Ovary (tissue), 9 donors: ENCODE results near the gene PTMS. TPM values are rescaled to one million over a fixed set of nuclear protein-coding genes. Genes with fewer than 3 reads are reported as not detected.

Experiments
- DNase-seq, 5 donors: peaks; one replicate each; pipeline ENCODE4 v3.0.0-alpha.2; 2019 to 2020
- H3K27ac ChIP-seq, 2 donors: fragments of 200-600 bp; one replicate each; pipeline versions ENCODE4 v1.5.1 to v1.8.0; 2019 to 2022
- H3K27me3 ChIP-seq: fragments of 200-600 bp; one replicate; pipeline ENCODE4 v1.8.0; 2022
- H3K36me3 ChIP-seq: fragments of 200-600 bp; sonication (generic); one replicate; pipeline ENCODE4 v1.5.1; 2019
- H3K4me1 ChIP-seq: one replicate; pipeline ENCODE4 v1.8.1; 2013; ENCODE audit warnings: mild to moderate bottlenecking, moderate library complexity; ENCODE audit not compliant: insufficient read depth
- H3K4me3 ChIP-seq: fragments of 200-600 bp; sonication (generic); one replicate; pipeline ENCODE4 v1.5.1; 2017
- H3K9me3 ChIP-seq, 2 donors: fragments of 200-600 bp in 1 of 2; sonication (generic) in 1 of 2; one replicate each; pipeline versions ENCODE4 v1.5.1 to v1.8.1; 2013 to 2019; ENCODE audit warnings: mild to moderate bottlenecking in 1 of 2, moderate library complexity in 1 of 2
- CTCF ChIP-seq, 3 donors: fragments of 450-650 bp in 2 of 3; fragments of 200-600 bp in 1 of 3; IDR thresholded peaks; one replicate each; pipeline versions ENCODE4 v1.5.1 to v1.8.0; 2016 to 2022; ENCODE audit warnings: antibody characterized with exemption in 3 of 3, mild to moderate bottlenecking in 1 of 3
- EP300 ChIP-seq: sonication (generic); formaldehyde crosslinking; IDR thresholded peaks from one replicate; pipeline ENCODE4 v1.6.1; 2017; ENCODE audit warnings: antibody characterized with exemption
- POLR2A ChIP-seq: fragments of 450-650 bp; IDR thresholded peaks from one replicate; pipeline ENCODE4 v1.6.1; 2017; ENCODE audit warnings: antibody characterized with exemption, mild to moderate bottlenecking, moderate library complexity
- WGBS, 3 donors: extraction: QIAGEN DNeasy Blood & Tissue Kit in 1 of 3; methylation state at CpG; one replicate each; pipeline versions ENCODE4 v1.1.5 to v1.1.7; 2013 to 2017; 5-methylcytosine and 5-hydroxymethylcytosine counted together
- intact Hi-C, 4 donors: fragments of 100-400 bp; cut with DNase I; formaldehyde crosslinking; loops; one replicate each; pipeline versions ENCODE4 v1.11.0 to v1.15.1; 2022 to 2023
- polyA plus RNA-seq, 2 donors: library from polyadenylated mRNA; stranded (reverse); fragments of 200-250 nt in 1 of 2; fragments of 350-450 nt in 1 of 2; fragmentation: Illumina TruSeq in 1 of 2; extraction: RNeasy Lipid Tissue Mini Kit (QIAGEN cat#74804) in 1 of 2; gene quantifications; one replicate each; pipeline ENCODE4 v1.2.3, GENCODE V29; 2013 to 2014
- total RNA-seq, 7 donors: library from RNA; depleted of rRNA in 2 of 7; stranded (reverse); fragments of >200 nt in 2 of 7; fragmentation: NEBNext Ultra II Directional in 3 of 7; extraction: Animal tissue kit (Norgen Biotek cat#: 25700) in 3 of 7; gene quantifications; one replicate each; pipeline versions ENCODE4 v1.1.0 to v1.2.4, GENCODE V29; 2016 to 2023
- donor health status: DM: no; HTN: no; CAD: no; lungs with moderate emphysema.
- donor health status: DM: no; HTN: no; CAD: no.
- donor health status: Bipolar disorder and iron deficiency.
- donor health status: DM: yes; HTN: yes; CAD: no.
- donor health status: DM: no; HTN: no; CAD: no.
- donor health status: DM: yes; HTN: yes; CAD: no.

The PTMS gene
- total and polyA plus RNA-seq, 9 donors, result 100 to 1,013 (median 576) TPM

GRCh38 chr12:6783828-6784227, 17.7 kb downstream of the PTMS start:
- H3K36me3 ChIP-seq, result no peaks in the 10 kb centered on the region
- no peaks in the 10 kb centered on the region for H3K4me1 ChIP-seq
- no peak overlapping the region for H3K4me3 ChIP-seq
- no peak for TF ChIP-seq CTCF (IDR thresholded peaks at IDR 0.05)
- TF ChIP-seq POLR2A, result no peak
- no peak for TF ChIP-seq EP300
- 92 to 96% (median 93%) methylated on average over 9 of the region's 9 CpGs for WGBS, 3 donors
- no peaks in the 10 kb centered on the region for H3K9me3 ChIP-seq
- no peak overlapping the region for H3K27ac ChIP-seq
- H3K27me3 ChIP-seq, result no peaks in the 10 kb centered on the region
- intact Hi-C loops, result loop anchor here in 2 of 4 donors (5.0 to 10.0 kb wide), 4 partner anchors 37 to 159 kb away; partner anchors contain the start of gene GPR162 (in 1 of the 2)
- DNase-seq, result no peak

DNA sequence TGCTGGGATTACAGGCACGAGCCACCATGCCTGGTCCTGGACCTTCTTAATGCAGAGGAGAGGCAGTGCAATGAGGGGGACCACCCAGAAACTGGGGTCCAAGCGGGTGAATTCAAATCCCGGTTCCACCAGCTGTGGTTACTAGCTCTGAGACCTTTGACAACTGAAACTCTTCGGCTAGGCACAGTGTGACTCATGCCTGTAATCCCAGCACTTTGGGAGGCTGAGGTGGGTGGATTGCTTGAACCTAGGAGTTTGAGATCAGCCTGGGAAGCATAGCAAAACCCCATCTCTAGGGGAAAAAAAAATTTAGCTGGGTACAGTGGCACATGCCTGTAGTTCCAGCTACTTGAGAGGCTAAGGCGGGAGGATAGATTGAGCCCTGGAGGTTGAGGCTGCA, 18.1 kb downstream of the PTMS start:
- DNase-seq, result no peak
- intact Hi-C loops, result loop anchor here in 2 of 4 donors (5.0 to 10.0 kb wide), 4 partner anchors 37 to 159 kb away; partner anchors contain the start of gene GPR162 (in 1 of the 2)

GRCh38 chr12:6784761-6785160, 18.6 kb downstream of the PTMS start:
- no peaks in the 10 kb centered on the region for H3K27me3 ChIP-seq
- WGBS, 3 donors, result 71 to 76% (median 73%) methylated on average over 5 of the region's 5 CpGs

More for the DNA sequence above, 18.1 kb downstream of the PTMS start:
- Histone ChIP-seq H3K27me3 (no peaks in the 10 kb centered on the region), H3K4me1 (no peaks in the 10 kb centered on the region), H3K27ac (no peak overlapping the region), H3K9me3 (no peaks in the 10 kb centered on the region), H3K4me3 (no peak overlapping the region), H3K36me3 (no peaks in the 10 kb centered on the region)
- no peak for TF ChIP-seq POLR2A
- no peak for TF ChIP-seq EP300
- TF ChIP-seq CTCF (IDR thresholded peaks at IDR 0.05), result no peak
- WGBS, 3 donors, result 64 to 74% (median 67%) methylated on average over 5 of the region's 5 CpGs

GRCh38 chr12:6786416-6787094, 20.4 kb downstream of the PTMS start:
- Histone ChIP-seq H3K36me3 (no peaks in the 10 kb centered on the region), H3K27me3 (no peaks in the 10 kb centered on the region), H3K27ac (no peak overlapping the region), H3K4me1 (no peaks in the 10 kb centered on the region), H3K9me3 (no peaks in the 10 kb centered on the region), H3K4me3 (no peak overlapping the region)
- TF ChIP-seq POLR2A (no peak), EP300 (no peak), CTCF (IDR thresholded peaks at IDR 0.05) (no peak)
- no peak for DNase-seq
- 77 to 86% (median 78%) methylated on average over 9 of the region's 9 CpGs for WGBS, 3 donors
- intact Hi-C loops, result loop anchor here in 3 of 4 donors (5.0 to 10.0 kb wide), 3 partner anchors 52 to 1271 kb away; no protein-coding TSS in a partner anchor

More at GRCh38 chr12:6784761-6785160, 18.6 kb downstream of the PTMS start:
- intact Hi-C loops, result loop anchor here in 3 of 4 donors (5.0 to 10.0 kb wide), 5 partner anchors 37 to 1273 kb away; partner anchors contain the start of gene GPR162 (in 1 of the 3)
- no peaks in the 10 kb centered on the region for H3K4me1 ChIP-seq
- TF ChIP-seq CTCF (IDR thresholded peaks at IDR 0.05) (no peak), EP300 (no peak), POLR2A (no peak)
- H3K27ac ChIP-seq, result no peak overlapping the region
- no peaks in the 10 kb centered on the region for H3K9me3 ChIP-seq
- DNase-seq, result no peak
- no peak overlapping the region for H3K4me3 ChIP-seq
- no peaks in the 10 kb centered on the region for H3K36me3 ChIP-seq
